HEK293 (cell line): ENCODE data around the gene ITGB2.
A peak's percentile ranks its signal among the peaks of the same experiment; 100 is the strongest.

Source experiments
- CTCF ChIA-PET: fragments of 350-600 bp; formaldehyde crosslinking; extraction: SDS; loops from one replicate; lab custom pipeline; 2021; ENCODE audit warnings: antibody characterized with exemption; lab: Yijun Ruan, JAX
- POLR2A ChIA-PET: fragments of 300-600 bp; formaldehyde crosslinking; extraction: SDS; loops from one replicate; lab custom pipeline; 2020; ENCODE audit warnings: antibody characterized with exemption, inconsistent platforms; lab: Yijun Ruan, JAX
- H3K27ac ChIP-seq: fragments of 200-500 bp; sonication (Bioruptor generic); 2 replicates; pipeline ENCODE4 v1.5.1; 2014; ENCODE audit warnings: low read depth, low read length, control low read depth, inconsistent platforms; ENCODE audit errors: extremely low read depth
- H3K36me3 ChIP-seq, 2 experiments: fragments of 200-500 bp in 1 of 2; sonication (Bioruptor generic) in 1 of 2; 1 replicate in 1 of 2; 2 replicates in 1 of 2; pipeline ENCODE4 v1.5.1; 2014 to 2017; ENCODE audit warnings: inconsistent platforms in 2 of 2, low read length in 2 of 2; ENCODE audit not compliant: control insufficient read depth in 2 of 2, insufficient read depth in 1 of 2
- H3K4me1 ChIP-seq: fragments of 200-500 bp; sonication (Bioruptor generic); 2 replicates; pipeline ENCODE4 v1.5.1; 2014; ENCODE audit warnings: mild to moderate bottlenecking, low read length, inconsistent platforms; ENCODE audit not compliant: control insufficient read depth, insufficient read depth
- H3K4me3 ChIP-seq: 2 replicates; pipeline ENCODE4 v1.5.1; 2011; ENCODE audit warnings: low read depth, mild to moderate bottlenecking, control low read depth, low read length, moderate library complexity
- H3K9me3 ChIP-seq: fragments of 200-500 bp; sonication (Bioruptor generic); 2 replicates; pipeline ENCODE4 v1.5.1; 2014; ENCODE audit warnings: low read depth, low read length, inconsistent platforms; ENCODE audit not compliant: control insufficient read depth, insufficient read depth
- BCL11A ChIP-seq: fragments of 450-650 bp; formaldehyde crosslinking; IDR thresholded peaks from 2 replicates; pipeline ENCODE4 v1.5.1; 2016; ENCODE audit warnings: low read depth, missing biosample characterization, missing genetic modification characterization
- CTCF ChIP-seq: fragments of 450-650 bp; formaldehyde crosslinking; IDR thresholded peaks from 2 replicates; pipeline ENCODE4 v1.5.1; 2016; ENCODE audit warnings: missing biosample characterization, missing genetic modification characterization
- EGR2 ChIP-seq: fragments of 450-650 bp; formaldehyde crosslinking; IDR thresholded peaks from 2 replicates; pipeline ENCODE4 v1.5.1; 2016; ENCODE audit warnings: low read depth, missing biosample characterization, missing genetic modification characterization
- GLI4 ChIP-seq: fragments of 450-650 bp; formaldehyde crosslinking; IDR thresholded peaks from 2 replicates; pipeline ENCODE4 v1.5.1; 2016; ENCODE audit warnings: missing biosample characterization, missing genetic modification characterization
- KLF1 ChIP-seq: fragments of 450-650 bp; formaldehyde crosslinking; IDR thresholded peaks from 2 replicates; pipeline ENCODE4 v1.5.1; 2016; ENCODE audit warnings: missing biosample characterization, missing genetic modification characterization
- SP7 ChIP-seq: fragments of 450-650 bp; formaldehyde crosslinking; IDR thresholded peaks from 2 replicates; pipeline ENCODE4 v1.5.1; 2016; ENCODE audit warnings: missing biosample characterization, missing genetic modification characterization
- YY1 ChIP-seq: fragments of 450-650 bp; formaldehyde crosslinking; IDR thresholded peaks from 2 replicates; pipeline ENCODE4 v1.5.1; 2018; ENCODE audit warnings: missing biosample characterization, missing genetic modification characterization
- ZBTB1 ChIP-seq: fragments of 450-650 bp; formaldehyde crosslinking; IDR thresholded peaks from 2 replicates; pipeline ENCODE4 v1.5.1; 2016; ENCODE audit warnings: missing biosample characterization, missing genetic modification characterization
- ZFHX2 ChIP-seq: fragments of 450-650 bp; formaldehyde crosslinking; conservative IDR thresholded peaks from 2 replicates; pipeline ENCODE4 v1.5.1; 2016; ENCODE audit warnings: missing biosample characterization, missing genetic modification characterization
- ZIC2 ChIP-seq: fragments of 450-650 bp; formaldehyde crosslinking; IDR thresholded peaks from 2 replicates; pipeline ENCODE4 v1.5.1; 2016; ENCODE audit warnings: missing biosample characterization, missing genetic modification characterization
- ZNF184 ChIP-seq: fragments of 450-650 bp; IDR thresholded peaks from 2 replicates; pipeline ENCODE4 v1.5.1; 2018; ENCODE audit warnings: missing biosample characterization, mild to moderate bottlenecking, missing genetic modification characterization
- ZNF214 ChIP-seq: fragments of 450-650 bp; formaldehyde crosslinking; IDR thresholded peaks from 2 replicates; pipeline ENCODE4 v1.5.1; 2017; ENCODE audit warnings: missing biosample characterization, mild to moderate bottlenecking, missing genetic modification characterization, borderline replicate concordance
- ZNF292 ChIP-seq: fragments of 450-650 bp; formaldehyde crosslinking; IDR thresholded peaks from 2 replicates; pipeline ENCODE4 v1.5.1; 2016; ENCODE audit warnings: low read depth, missing biosample characterization, missing genetic modification characterization, borderline replicate concordance
- ZNF354C ChIP-seq: fragments of 450-650 bp; formaldehyde crosslinking; IDR thresholded peaks from 2 replicates; pipeline ENCODE4 v1.5.1; 2016; ENCODE audit warnings: missing biosample characterization, missing genetic modification characterization, low read depth, borderline replicate concordance
- ZNF548 ChIP-seq: fragments of 450-650 bp; formaldehyde crosslinking; IDR thresholded peaks from 2 replicates; pipeline ENCODE4 v1.5.1; 2016; ENCODE audit warnings: missing biosample characterization, missing genetic modification characterization
- ZNF692 ChIP-seq: fragments of 450-650 bp; formaldehyde crosslinking; IDR thresholded peaks from 2 replicates; pipeline ENCODE4 v1.5.1; 2016; ENCODE audit warnings: missing biosample characterization, missing genetic modification characterization
- ZNF791 ChIP-seq: fragments of 450-650 bp; formaldehyde crosslinking; IDR thresholded peaks from 2 replicates; pipeline ENCODE4 v1.5.1; 2016; ENCODE audit warnings: missing biosample characterization, missing genetic modification characterization
- ZNF830 ChIP-seq: fragments of 450-650 bp; IDR thresholded peaks from 2 replicates; pipeline ENCODE4 v1.5.0; 2018; ENCODE audit warnings: missing biosample characterization, missing genetic modification characterization, low read depth, mild to moderate bottlenecking, moderate library complexity
- ZNF837 ChIP-seq: fragments of 450-650 bp; formaldehyde crosslinking; IDR thresholded peaks from 2 replicates; pipeline ENCODE4 v1.5.1; 2016; ENCODE audit warnings: missing biosample characterization, missing genetic modification characterization
- ZSCAN30 ChIP-seq: fragments of 450-650 bp; IDR thresholded peaks from 2 replicates; pipeline ENCODE4 v1.5.1; 2018; ENCODE audit warnings: missing biosample characterization, mild to moderate bottlenecking, missing genetic modification characterization, moderate library complexity
- ZXDB ChIP-seq: fragments of 450-650 bp; formaldehyde crosslinking; IDR thresholded peaks from 2 replicates; pipeline ENCODE4 v1.5.1; 2016; ENCODE audit warnings: missing biosample characterization, missing genetic modification characterization

Gene ITGB2

GRCh38 chr21:44901391-44902074, 19.2 kb downstream of the ITGB2 start (continued):
- no peak for TF ChIP-seq ZNF830 (tag by site-specific recombination)

GRCh38 chr21:44900559-44901251, 20.0 kb downstream of the ITGB2 start:
- Histone ChIP-seq H3K36me3 (no peaks in the 10 kb centered on the region), H3K9me3 (no peaks in the 10 kb centered on the region), H3K27ac (no peak overlapping the region), H3K4me1 (no peaks in the 10 kb centered on the region), H3K4me3 (no peak overlapping the region)
- TF ChIP-seq EGR2 (peak; percentile 48; the same call in 1 of the 2 replicates), ZNF837 (no peak), ZNF354C (tag by site-specific recombination) (no peak), KLF1 (tag by site-specific recombination) (peak; percentile 79), ZBTB1 (tag by site-specific recombination) (no peak), CTCF (tag by site-specific recombination) (no peak), GLI4 (tag by site-specific recombination) (no peak), YY1 (tag by site-specific recombination) (no peak), ZNF692 (no peak), ZNF548 (no peak), SP7 (tag by site-specific recombination) (no peak), BCL11A (tag by site-specific recombination) (no peak), ZNF214 (tag by site-specific recombination) (no peak), ZXDB (tag by site-specific recombination) (no peak), ZNF292 (no peak), ZNF830 (tag by site-specific recombination) (no peak), ZSCAN30 (tag by site-specific recombination) (no peak), ZNF791 (tag by site-specific recombination) (no peak), ZFHX2 (tag by site-specific recombination) (peak; percentile 28; the same call in 1 of the 2 replicates)
- ChIA-PET POLR2A (interaction anchor here (0.5 kb wide), 1 partner anchor 9 kb away, joined by 3 read pairs; no protein-coding TSS in a partner anchor), CTCF (no interaction called here)

GRCh38 chr21:44899768-44900558, 20.7 kb downstream of the ITGB2 start:
- H3K4me3 ChIP-seq = no peak overlapping the region

More at GRCh38 chr21:44899768-44900558, 20.7 kb downstream of the ITGB2 start:
- 0 out of 2 replicates have a peak, but pooled peaks have one; percentile 6 for TF ChIP-seq ZIC2 (tag by site-specific recombination)
- no peak for TF ChIP-seq ZNF184 (tag by site-specific recombination)
- TF ChIP-seq ZFHX2 (tag by site-specific recombination) = 0 out of 2 replicates have a peak, but pooled peaks have one; percentile 18
- ChIA-PET CTCF (no interaction called here), POLR2A (interaction anchor here (0.5 kb wide), 1 partner anchor 8 kb away, joined by 3 read pairs; no protein-coding TSS in a partner anchor)
- Histone ChIP-seq H3K36me3 (no peaks in the 10 kb centered on the region), H3K9me3 (no peaks in the 10 kb centered on the region), H3K27ac (no peak overlapping the region), H3K4me1 (no peaks in the 10 kb centered on the region)
